Measurements from ENCODE around the gene SPON1.

DNA sequence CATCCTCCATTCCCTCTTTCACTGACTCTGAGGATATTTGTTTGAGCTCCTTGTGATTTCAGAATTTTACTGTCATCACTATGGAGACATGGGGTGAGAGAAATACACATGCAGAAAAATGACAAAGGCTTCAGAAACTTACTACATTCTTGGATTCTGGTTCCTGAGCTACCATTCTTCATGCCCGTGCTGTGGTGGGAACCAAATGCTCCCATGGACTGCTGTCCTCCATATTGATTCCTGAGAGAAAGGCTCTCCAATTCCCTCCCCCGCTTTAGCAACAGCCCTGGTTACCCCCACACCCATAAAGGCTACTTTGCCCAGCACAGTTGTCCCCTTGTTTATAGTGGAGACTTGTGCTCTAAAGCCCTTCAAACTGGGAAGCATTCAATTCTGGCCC, 201.1 kb downstream of the SPON1 start:
- TF ChIP-seq HDGF (IDR thresholded peaks at IDR 0.05; ENCODE audit: borderline replicate concordance) (no peak), L3MBTL2 (conservative IDR thresholded peaks at IDR 0.05) (no peak), FOXM1 (IDR thresholded peaks at IDR 0.05; ENCODE audit: borderline replicate concordance) (no peak), ELF4 (IDR thresholded peaks at IDR 0.05) (no peak), NFRKB (IDR thresholded peaks at IDR 0.05) (no peak), ZNF384 (IDR thresholded peaks at IDR 0.05) (no peak), SP1 (IDR thresholded peaks at IDR 0.05) (no peak)
